ENCODE results near the gene MTIF2.
"Not testable (repeated sequence)": the region's sequence is repeated elsewhere in the genome, so short reads cannot be mapped to it uniquely, and the experiment has no call there.

Gene MTIF2, protein sequence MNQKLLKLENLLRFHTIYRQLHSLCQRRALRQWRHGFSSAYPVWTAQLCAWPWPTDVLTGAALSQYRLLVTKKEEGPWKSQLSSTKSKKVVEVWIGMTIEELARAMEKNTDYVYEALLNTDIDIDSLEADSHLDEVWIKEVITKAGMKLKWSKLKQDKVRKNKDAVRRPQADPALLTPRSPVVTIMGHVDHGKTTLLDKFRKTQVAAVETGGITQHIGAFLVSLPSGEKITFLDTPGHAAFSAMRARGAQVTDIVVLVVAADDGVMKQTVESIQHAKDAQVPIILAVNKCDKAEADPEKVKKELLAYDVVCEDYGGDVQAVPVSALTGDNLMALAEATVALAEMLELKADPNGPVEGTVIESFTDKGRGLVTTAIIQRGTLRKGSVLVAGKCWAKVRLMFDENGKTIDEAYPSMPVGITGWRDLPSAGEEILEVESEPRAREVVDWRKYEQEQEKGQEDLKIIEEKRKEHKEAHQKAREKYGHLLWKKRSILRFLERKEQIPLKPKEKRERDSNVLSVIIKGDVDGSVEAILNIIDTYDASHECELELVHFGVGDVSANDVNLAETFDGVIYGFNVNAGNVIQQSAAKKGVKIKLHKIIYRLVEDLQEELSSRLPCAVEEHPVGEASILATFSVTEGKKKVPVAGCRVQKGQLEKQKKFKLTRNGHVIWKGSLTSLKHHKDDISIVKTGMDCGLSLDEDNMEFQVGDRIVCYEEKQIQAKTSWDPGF
- 24.2 to 102 (median 59.2) reads per million in 9 experiments for total RNA-seq

- Mint-ChIP-seq H3K27ac (peak within 1 kb of the TSS; percentile 97 to 99), H3K27me3 (peaks cover 6 to 12% of the 10 kb centered on the region in 2 donors), H3K4me1 (ENCODE audit: low read depth in 2 of 2) (peaks cover 9 to 18% of the 10 kb centered on the region in 2 donors), H3K36me3 (ENCODE audit: insufficient read depth) (peaks cover 31% of the 10 kb centered on the region), H3K4me3 (peak within 1 kb of the TSS; percentile 91 to 99), H3K9me3 (no peaks in the 10 kb centered on the region)
- ATAC-seq (replicated peaks) (peak; percentile 93), DNase-seq (peak; percentile 86 to 87 (median 86))
These were observed at the start of gene MTIF2 for GRCh38 chr2:55268907-55269644. Gene MTIF2, minus strand, starts transcription at chr2:55269231. Its CDS starts 5,373 bp downstream, at chr2:55263858.

DNA sequence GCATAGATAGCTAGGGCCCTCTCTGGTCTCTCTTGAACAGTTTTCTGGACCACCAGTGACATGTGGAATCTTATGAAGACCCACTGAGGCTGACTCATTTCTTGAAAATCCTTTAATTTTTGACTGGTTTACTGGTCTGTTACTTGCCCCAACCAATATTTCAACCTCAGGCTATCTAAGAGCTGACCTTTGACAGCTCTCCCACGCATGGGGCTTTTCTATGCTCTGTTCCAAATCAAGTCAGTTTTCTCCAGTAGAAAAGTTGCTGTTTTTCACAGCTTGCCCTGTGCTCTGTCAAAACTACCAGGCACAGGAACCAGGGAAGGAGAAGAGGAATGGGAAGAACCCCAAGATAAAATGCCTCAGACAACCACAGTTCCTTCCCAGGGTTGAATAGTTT lies 46.0 kb upstream of the MTIF2 start:
- ATAC-seq (replicated peaks) (no peak), DNase-seq (no peak)
- Mint-ChIP-seq H3K36me3 (ENCODE audit: insufficient read depth) (peaks cover 9% of the 10 kb centered on the region), H3K9me3 (no peaks in the 10 kb centered on the region), H3K4me1 (ENCODE audit: low read depth in 2 of 2) (no peaks in the 10 kb centered on the region), H3K27me3 (no peaks in the 10 kb centered on the region), H3K27ac (no peak overlapping the region), H3K4me3 (no peak overlapping the region)

GRCh38 chr2:55311444-55311870 lies 42.4 kb upstream of the MTIF2 start:
- H3K4me1 Mint-ChIP-seq (ENCODE audit: low read depth in 2 of 2), result no peaks in the 10 kb centered on the region

GRCh38 chr2:55309446-55309845 lies 40.4 kb upstream of the MTIF2 start:
- ATAC-seq (replicated peaks) (no peak), DNase-seq (no peak)
- H3K9me3 Mint-ChIP-seq, result no peaks in the 10 kb centered on the region
- H3K4me3 Mint-ChIP-seq, result no peak overlapping the region
- peaks cover 6% of the 10 kb centered on the region for H3K36me3 Mint-ChIP-seq (ENCODE audit: insufficient read depth)
- no peak overlapping the region for H3K27ac Mint-ChIP-seq
- no peaks in the 10 kb centered on the region for H3K27me3 Mint-ChIP-seq
- no peaks in the 10 kb centered on the region for H3K4me1 Mint-ChIP-seq (ENCODE audit: low read depth in 2 of 2)

More at GRCh38 chr2:55311444-55311870, 42.4 kb upstream of the MTIF2 start:
- H3K9me3 Mint-ChIP-seq, result no peaks in the 10 kb centered on the region
- ATAC-seq (replicated peaks) (peak; percentile 62), DNase-seq (no peak)
- H3K27ac Mint-ChIP-seq, result no peak overlapping the region
- peaks cover 9% of the 10 kb centered on the region for H3K36me3 Mint-ChIP-seq (ENCODE audit: insufficient read depth)
- H3K4me3 Mint-ChIP-seq, result no peak overlapping the region
- H3K27me3 Mint-ChIP-seq, result no peaks in the 10 kb centered on the region

DNA sequence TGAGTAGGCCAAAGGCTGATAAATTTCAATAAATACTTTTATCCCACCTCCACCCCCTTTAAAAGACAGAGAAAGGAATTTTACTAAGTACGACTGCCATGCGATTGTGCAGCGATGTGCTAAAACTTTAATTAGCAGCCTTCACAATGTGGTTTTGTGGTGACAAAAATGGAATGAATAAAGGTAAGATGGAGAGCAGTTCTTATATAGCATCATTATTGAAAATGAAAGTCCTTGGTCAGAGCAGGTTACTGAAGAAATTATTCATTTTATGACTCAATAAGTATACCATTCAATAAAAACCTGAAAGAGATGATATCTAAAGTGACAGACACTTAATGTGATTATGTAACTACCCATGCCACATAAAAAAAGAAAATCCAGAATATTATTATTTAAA lies 33.2 kb upstream of the MTIF2 start:
- ATAC-seq (replicated peaks), result peak; percentile 66
- Mint-ChIP-seq H3K27me3 (no peaks in the 10 kb centered on the region), H3K36me3 (ENCODE audit: insufficient read depth) (peaks cover 7% of the 10 kb centered on the region), H3K9me3 (no peaks in the 10 kb centered on the region), H3K4me3 (peak overlapping the region in 1 of 2 donors; percentile 59), H3K4me1 (ENCODE audit: low read depth in 2 of 2) (peaks cover 4 to 6% of the 10 kb centered on the region in 2 donors), H3K27ac (peak overlapping the region in 1 of 2 donors; percentile 89)
- no peak for DNase-seq

GRCh38 chr2:55301277-55301676 lies 32.2 kb upstream of the MTIF2 start:
- H3K4me3 Mint-ChIP-seq, result no peak overlapping the region
- H3K27ac Mint-ChIP-seq, result no peak overlapping the region
- H3K36me3 Mint-ChIP-seq (ENCODE audit: insufficient read depth), result peaks cover 7% of the 10 kb centered on the region
- peaks cover 4 to 6% of the 10 kb centered on the region in 2 donors for H3K4me1 Mint-ChIP-seq (ENCODE audit: low read depth in 2 of 2)
- H3K27me3 Mint-ChIP-seq, result no peaks in the 10 kb centered on the region
- ATAC-seq (replicated peaks) (no peak), DNase-seq (no peak)
- no peaks in the 10 kb centered on the region for H3K9me3 Mint-ChIP-seq

GRCh38 chr2:55296393-55296792 lies 27.4 kb upstream of the MTIF2 start:
- Mint-ChIP-seq H3K9me3 (no peaks in the 10 kb centered on the region), H3K4me1 (ENCODE audit: low read depth in 2 of 2) (peaks cover 0 to 3% of the 10 kb centered on the region in 2 donors), H3K27me3 (no peaks in the 10 kb centered on the region), H3K27ac (no peak overlapping the region), H3K4me3 (no peak overlapping the region), H3K36me3 (ENCODE audit: insufficient read depth) (peaks cover 3% of the 10 kb centered on the region)
- ATAC-seq (replicated peaks) (no peak), DNase-seq (no peak)

DNA sequence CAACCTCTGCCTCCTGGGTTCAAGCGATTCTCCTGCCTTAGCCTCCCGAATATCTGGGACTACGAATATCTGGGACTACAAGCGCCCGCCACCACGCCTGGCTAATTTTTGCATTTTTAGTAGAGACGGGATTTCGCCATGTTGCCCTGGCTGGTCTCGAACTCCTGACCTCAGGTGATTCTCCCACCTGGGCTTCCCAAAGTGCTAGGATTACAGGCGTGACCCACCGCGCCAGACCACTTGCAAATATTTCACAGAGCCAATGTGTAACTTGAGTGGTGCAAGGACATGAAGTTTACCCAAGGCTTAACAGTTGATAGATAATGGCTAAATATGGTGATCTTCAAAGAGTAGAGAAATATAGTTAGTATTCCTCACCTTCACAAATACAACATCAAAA lies 14.1 kb upstream of the MTIF2 start:
- DNase-seq, result no peak
- ATAC-seq (replicated peaks), result no peak
- Mint-ChIP-seq H3K9me3 (no peaks in the 10 kb centered on the region), H3K36me3 (ENCODE audit: insufficient read depth) (peaks cover 7% of the 10 kb centered on the region), H3K27me3 (no peaks in the 10 kb centered on the region), H3K4me3 (peak overlapping the region; percentile 84 to 88), H3K4me1 (ENCODE audit: low read depth in 2 of 2) (peaks cover 6 to 9% of the 10 kb centered on the region in 2 donors), H3K27ac (peak overlapping the region; percentile 97 to 98)

DNA sequence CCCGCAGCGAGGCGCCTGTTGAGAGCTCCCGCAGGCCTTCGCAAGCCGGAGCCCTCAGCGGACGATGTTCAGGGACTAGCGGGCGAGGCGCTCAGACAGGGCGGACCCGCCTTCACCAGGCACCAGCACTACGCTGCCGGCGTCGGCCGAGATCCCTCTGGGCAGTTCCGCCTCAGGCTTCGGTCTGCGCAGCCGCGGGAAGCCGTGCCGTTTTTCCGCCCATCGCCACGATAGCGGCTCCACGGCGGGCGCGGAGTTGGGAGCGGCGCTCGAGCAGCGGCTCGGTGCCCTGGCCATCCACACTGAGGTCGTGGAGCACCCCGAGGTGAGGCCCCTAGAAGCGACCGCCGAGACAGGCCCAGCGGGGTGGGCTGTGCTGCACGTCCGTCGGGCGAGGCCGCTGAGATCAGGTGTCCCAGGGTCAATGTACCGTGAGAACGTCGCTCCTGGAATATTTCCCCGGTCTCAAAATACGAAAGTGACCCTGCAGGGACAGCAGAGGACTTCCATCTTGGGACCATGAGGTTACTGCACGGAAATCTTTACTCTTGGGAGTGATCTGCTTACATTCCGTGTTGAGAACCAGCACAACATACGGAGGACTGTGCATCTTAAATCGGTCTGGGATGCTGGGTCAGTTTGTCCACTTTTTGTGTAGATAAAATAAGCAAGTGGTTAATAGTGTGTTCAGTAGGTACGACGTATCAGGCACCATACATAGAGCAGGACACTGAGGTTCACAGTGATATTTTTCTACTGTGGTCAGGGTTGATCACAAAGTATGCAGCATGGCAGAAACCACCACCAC lies 13.3 kb upstream of the MTIF2 start:
- Mint-ChIP-seq H3K27ac (peak overlapping the region; percentile 97 to 98), H3K4me3 (peak overlapping the region; percentile 84 to 88), H3K27me3 (no peaks in the 10 kb centered on the region), H3K4me1 (ENCODE audit: low read depth in 2 of 2) (peaks cover 6 to 9% of the 10 kb centered on the region in 2 donors), H3K36me3 (ENCODE audit: insufficient read depth) (peaks cover 7% of the 10 kb centered on the region), H3K9me3 (no peaks in the 10 kb centered on the region)
- ATAC-seq (replicated peaks) (peak; percentile 97), DNase-seq (peak; percentile 82 to 85 (median 83))

GRCh38 chr2:55280851-55281546 lies 12.0 kb upstream of the MTIF2 start:
- not testable (repeated sequence) for DNase-seq; H3K9me3 Mint-ChIP-seq; H3K27me3 Mint-ChIP-seq; ATAC-seq (replicated peaks); H3K36me3 Mint-ChIP-seq (ENCODE audit: insufficient read depth); H3K4me1 Mint-ChIP-seq (ENCODE audit: low read depth in 2 of 2)
- peak overlapping the region; percentile 97 to 98 for H3K27ac Mint-ChIP-seq
- H3K4me3 Mint-ChIP-seq, result peak overlapping the region; percentile 64 to 84

DNA sequence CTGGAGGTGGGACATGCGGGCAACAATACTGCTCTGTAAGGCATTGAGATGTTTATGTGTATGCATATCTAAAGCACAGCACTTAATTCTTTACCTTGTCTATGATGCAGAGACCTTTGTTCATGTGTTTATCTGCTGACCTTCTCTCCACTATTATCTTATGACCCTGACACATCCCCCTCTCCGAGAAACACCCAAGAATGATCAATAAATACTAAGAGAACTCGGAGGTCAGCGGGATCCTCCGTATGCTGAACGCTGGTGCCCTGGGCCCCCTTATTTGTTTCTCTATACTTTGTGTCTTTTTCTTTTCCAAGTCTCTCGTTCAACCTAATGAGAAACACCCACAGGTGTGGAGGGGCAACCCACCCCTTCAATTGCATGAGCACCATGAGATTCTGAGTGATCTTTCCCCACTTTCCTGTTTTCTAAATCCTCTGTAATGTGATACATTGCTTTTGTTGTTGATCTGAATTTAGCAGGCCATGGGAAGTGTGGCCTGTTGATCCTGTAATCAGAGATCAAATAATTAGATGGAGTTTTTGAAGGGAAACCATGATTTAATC lies 10.9 kb upstream of the MTIF2 start:
- H3K9me3 Mint-ChIP-seq; H3K4me1 Mint-ChIP-seq (ENCODE audit: low read depth in 2 of 2); H3K36me3 Mint-ChIP-seq (ENCODE audit: insufficient read depth); DNase-seq; H3K4me3 Mint-ChIP-seq; H3K27me3 Mint-ChIP-seq; H3K27ac Mint-ChIP-seq; ATAC-seq (replicated peaks): not testable (repeated sequence)

DNA sequence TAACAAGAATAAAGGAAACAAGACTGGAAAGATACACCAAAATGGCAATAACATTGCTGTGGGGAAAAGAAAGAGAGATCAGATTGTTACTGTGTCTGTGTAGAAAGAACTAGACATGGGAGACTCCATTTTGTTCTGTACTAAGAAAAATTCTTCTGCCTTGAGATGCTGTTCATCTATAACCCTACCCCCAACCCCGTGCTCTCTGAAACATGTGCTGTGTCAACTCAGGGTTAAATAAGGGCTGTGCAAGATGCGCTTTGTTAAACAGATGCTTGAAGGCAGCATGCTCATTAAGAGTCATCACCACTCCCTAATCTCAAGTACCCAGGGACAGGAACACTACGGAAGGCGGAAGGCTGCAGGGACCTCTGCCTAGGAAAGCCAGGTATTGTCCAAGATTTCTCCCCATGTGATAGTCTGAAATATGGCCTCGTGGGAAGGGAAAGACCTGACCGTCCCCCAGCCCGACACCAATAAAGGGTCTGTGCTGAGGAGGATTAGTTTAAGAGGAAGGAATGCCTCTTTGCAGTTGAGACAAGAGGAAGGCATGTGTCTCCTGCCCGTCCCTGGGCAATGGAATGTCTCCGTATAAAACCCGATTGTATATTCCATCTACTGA lies 10.3 kb upstream of the MTIF2 start:
- not testable (repeated sequence) for H3K27me3 Mint-ChIP-seq; DNase-seq; H3K27ac Mint-ChIP-seq; H3K36me3 Mint-ChIP-seq (ENCODE audit: insufficient read depth); H3K4me1 Mint-ChIP-seq (ENCODE audit: low read depth in 2 of 2); H3K9me3 Mint-ChIP-seq; H3K4me3 Mint-ChIP-seq; ATAC-seq (replicated peaks)
